Measurements from ENCODE around the gene NIM1K. TPM values are rescaled to one million over a fixed set of nuclear protein-coding genes. Genes with fewer than 3 reads are reported as not detected.
"Not testable (repeated sequence)": the region's sequence is repeated elsewhere in the genome, so short reads cannot be mapped to it uniquely, and the experiment has no call there.

Gene NIM1K
- total RNA-seq, 2 donors from 2014 or later: 0.85 TPM; not detected in 1

GRCh38 chr5:43182421-43182820, 9.6 kb upstream of the NIM1K start:
- no peak overlapping the region for H3K27ac ChIP-seq
- H3K27me3 ChIP-seq (replicated peaks; ENCODE audit: insufficient read depth): no peaks in the 10 kb centered on the region
- no peaks in the 10 kb centered on the region for H3K9me3 ChIP-seq
- no peak overlapping the region for H3K4me3 ChIP-seq
- no peak for DNase-seq (ENCODE audit: low spot score)
- no peak for ATAC-seq (ENCODE audit: insufficient number of reproducible peaks, low FRiP score, low read depth)
- no peaks in the 10 kb centered on the region for H3K4me1 ChIP-seq (ENCODE audit: control insufficient read depth in 1 of 2, low read depth in 2 of 2)
- H3K36me3 ChIP-seq: no peaks in the 10 kb centered on the region
- TF ChIP-seq CTCF (IDR thresholded peaks at IDR 0.05): no peak

- ATAC-seq (ENCODE audit: insufficient number of reproducible peaks, low FRiP score, low read depth); H3K4me3 ChIP-seq; H3K27me3 ChIP-seq (replicated peaks; ENCODE audit: insufficient read depth); H3K36me3 ChIP-seq; H3K27ac ChIP-seq; H3K4me1 ChIP-seq (ENCODE audit: control insufficient read depth in 1 of 2, low read depth in 2 of 2); DNase-seq (ENCODE audit: low spot score); H3K9me3 ChIP-seq: not testable (repeated sequence)
Measured at GRCh38 chr5:43183101-43183500, 8.9 kb upstream of the NIM1K start.

GRCh38 chr5:43190755-43191603, 1.0 kb upstream of the NIM1K start:
- no peaks in the 10 kb centered on the region for H3K27me3 ChIP-seq (replicated peaks; ENCODE audit: insufficient read depth)
- no peak overlapping the region for H3K27ac ChIP-seq
- peak overlapping the region; percentile 85 for H3K4me3 ChIP-seq
- no peaks in the 10 kb centered on the region for H3K36me3 ChIP-seq
- no peak for TF ChIP-seq CTCF (IDR thresholded peaks at IDR 0.05)
- H3K9me3 ChIP-seq: no peaks in the 10 kb centered on the region
- DNase-seq (ENCODE audit: low spot score) (no peak), ATAC-seq (ENCODE audit: insufficient number of reproducible peaks, low FRiP score, low read depth) (no peak)
- H3K4me1 ChIP-seq (ENCODE audit: control insufficient read depth in 1 of 2, low read depth in 2 of 2): peaks cover 4 to 26% of the 10 kb centered on the region in 2 donors

- no peaks in the 10 kb centered on the region for H3K27me3 ChIP-seq (replicated peaks; ENCODE audit: insufficient read depth)
- H3K27ac ChIP-seq: no peak overlapping the region
- ATAC-seq (ENCODE audit: insufficient number of reproducible peaks, low FRiP score, low read depth) (no peak), DNase-seq (ENCODE audit: low spot score) (no peak)
- no peak for TF ChIP-seq CTCF (IDR thresholded peaks at IDR 0.05)
- H3K36me3 ChIP-seq: no peaks in the 10 kb centered on the region
- no peaks in the 10 kb centered on the region for H3K9me3 ChIP-seq
- peak overlapping the region; percentile 85 for H3K4me3 ChIP-seq
- peaks cover 4 to 26% of the 10 kb centered on the region in 2 donors for H3K4me1 ChIP-seq (ENCODE audit: control insufficient read depth in 1 of 2, low read depth in 2 of 2)
Measured at GRCh38 chr5:43192558-43193180, 644 bp downstream of the NIM1K start.

GRCh38 chr5:43193181-43193893, 1.3 kb downstream of the NIM1K start:
- H3K4me1 ChIP-seq (ENCODE audit: control insufficient read depth in 1 of 2, low read depth in 2 of 2): peaks cover 4 to 26% of the 10 kb centered on the region in 2 donors
- H3K4me3 ChIP-seq: peak overlapping the region; percentile 85
- peak; percentile 8 for DNase-seq (ENCODE audit: low spot score)
- no peaks in the 10 kb centered on the region for H3K36me3 ChIP-seq
- peak; percentile 68 for ATAC-seq (ENCODE audit: insufficient number of reproducible peaks, low FRiP score, low read depth)
- no peaks in the 10 kb centered on the region for H3K9me3 ChIP-seq
- no peaks in the 10 kb centered on the region for H3K27me3 ChIP-seq (replicated peaks; ENCODE audit: insufficient read depth)
- H3K27ac ChIP-seq: no peak overlapping the region
- no peak for TF ChIP-seq CTCF (IDR thresholded peaks at IDR 0.05)

Data from thoracic aorta (tissue), 2 donors.